LoVo (cell line): Measurements from ENCODE around the gene INPP5A.
A peak's percentile ranks its signal among the peaks of the same experiment; 100 is the strongest.
"Not testable (repeated sequence)": the region's sequence is repeated elsewhere in the genome, so short reads cannot be mapped to it uniquely, and the experiment has no call there.

Source experiments
- DNase-seq: peaks from one replicate; pipeline ENCODE4 v3.0.0-alpha.2; 2016; ENCODE audit warnings: low spot score

INPP5A gene

DNA sequence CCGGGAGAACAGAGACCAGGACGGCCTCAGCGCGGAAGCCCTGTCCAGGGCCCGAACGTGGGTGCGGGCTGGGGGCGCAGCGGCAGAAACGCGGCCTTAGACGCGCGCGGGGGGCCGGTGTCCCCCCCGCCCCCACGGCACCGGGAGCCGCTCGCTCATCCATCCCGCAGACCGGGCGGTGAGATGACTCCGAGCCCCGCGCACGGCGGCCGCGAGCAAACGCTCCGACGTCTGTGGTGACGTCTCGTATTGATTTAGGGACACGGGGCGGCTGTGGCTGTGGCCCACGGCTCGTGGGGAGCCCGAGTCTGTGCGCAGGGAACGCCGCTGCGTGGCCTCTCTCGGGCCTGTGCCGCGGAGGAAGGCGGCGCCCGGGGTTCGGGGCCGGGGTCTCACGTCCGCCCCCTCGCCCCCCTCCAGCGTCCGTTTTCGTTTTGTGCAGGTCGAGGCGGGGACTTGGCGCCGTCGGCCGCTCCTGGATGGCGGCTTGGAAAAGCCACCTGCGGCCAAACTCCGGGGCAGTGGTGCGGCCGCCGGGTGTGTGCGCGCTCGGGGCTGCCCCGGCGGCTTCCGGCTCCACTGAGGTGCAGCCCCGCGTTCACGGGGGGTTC is 249.4 kb downstream of the INPP5A start:
- DNase-seq, result no peak

- DNase-seq, result no peak
These were observed 250.1 kb downstream of the INPP5A start for GRCh38 chr10:132787495-132788179.

GRCh38 chr10:132788180-132788830 is 250.7 kb downstream of the INPP5A start:
- DNase-seq, result no peak

DNA sequence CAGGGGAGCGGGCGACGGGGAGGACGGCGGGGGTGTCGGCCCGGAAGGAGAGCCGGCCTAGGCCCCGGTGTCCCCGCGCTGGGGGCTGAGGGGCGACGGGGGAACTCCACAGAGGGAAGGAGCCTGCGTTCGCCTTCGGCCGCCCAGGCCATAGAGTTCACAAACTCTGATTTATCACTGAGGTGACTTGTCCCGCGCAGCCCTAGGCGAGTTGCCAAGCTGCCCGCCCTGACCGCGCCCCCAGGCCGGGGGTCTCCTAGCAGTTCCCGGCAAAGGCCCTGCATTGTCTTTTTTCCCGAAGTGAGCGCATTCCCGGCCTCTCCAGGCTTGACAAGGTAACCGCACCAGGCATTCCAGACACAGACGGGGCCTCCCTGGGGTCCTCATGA is 251.2 kb downstream of the INPP5A start:
- no peak for DNase-seq

- DNase-seq, result no peak
These were observed 252.1 kb downstream of the INPP5A start for GRCh38 chr10:132789659-132790148.

DNA sequence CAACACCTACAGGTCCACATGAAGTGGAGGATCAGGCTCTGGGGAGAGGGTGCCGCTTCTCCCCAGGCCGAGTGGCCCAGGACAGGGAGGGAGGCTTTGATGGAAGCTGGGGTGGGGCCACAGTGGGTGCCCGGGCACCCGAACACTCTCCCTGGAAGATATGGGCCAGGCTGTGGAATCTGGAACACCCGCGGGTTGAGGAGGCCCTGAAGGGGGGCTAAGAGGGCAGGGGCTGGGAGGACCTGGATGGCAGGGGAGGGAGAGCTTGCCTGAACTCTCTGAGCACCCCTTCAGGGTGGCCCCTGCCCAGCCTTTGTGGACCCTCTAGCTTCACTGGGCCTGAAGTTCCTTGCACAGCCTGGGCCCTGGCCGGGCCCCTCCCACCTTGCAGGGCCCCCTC is 252.9 kb downstream of the INPP5A start:
- DNase-seq, result no peak

DNA sequence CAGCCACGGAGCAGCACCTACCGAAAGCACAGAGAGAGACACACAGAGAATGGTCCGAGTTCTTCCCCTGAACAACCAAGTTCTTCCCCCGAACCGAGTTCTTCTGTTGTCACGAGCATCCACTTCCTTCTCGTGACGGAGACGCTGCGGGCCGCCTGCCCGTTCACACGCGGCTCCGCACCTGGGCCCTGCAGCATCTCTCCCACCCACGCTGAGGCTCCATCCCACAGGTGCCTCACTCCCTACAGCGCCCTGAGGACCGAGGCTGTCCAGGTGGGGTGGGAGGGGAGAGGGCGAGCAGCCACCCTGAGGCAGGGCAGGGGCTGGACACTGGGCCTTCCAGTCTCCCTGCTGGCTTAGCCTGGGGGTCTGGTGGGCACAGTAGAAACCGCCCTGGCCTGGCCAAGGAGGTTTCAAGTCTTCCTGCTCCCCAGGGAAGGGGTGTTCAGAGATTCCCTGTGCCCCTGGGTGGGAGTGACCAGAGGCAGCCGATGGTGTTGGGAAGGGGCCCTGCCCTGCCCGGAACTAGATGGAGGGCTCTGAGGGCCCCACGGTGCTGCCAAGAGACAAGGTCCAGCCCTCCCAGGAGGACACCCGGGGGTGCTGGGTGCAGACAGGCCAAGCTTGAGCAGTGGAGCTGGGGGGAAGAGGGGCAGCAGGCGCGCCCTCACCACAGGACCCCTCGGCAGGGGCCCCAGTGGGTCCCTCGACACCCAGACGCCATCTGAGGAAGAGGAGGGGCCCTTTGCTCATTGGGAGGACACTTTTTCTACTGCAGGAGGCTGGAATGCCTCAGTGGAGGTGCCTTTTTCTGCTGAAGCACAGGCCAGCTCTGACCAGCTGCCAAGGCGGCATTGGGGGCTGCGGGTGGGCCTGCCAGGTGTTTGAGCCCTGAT is 253.6 kb downstream of the INPP5A start:
- no peak for DNase-seq

GRCh38 chr10:132792099-132792498 is 254.5 kb downstream of the INPP5A start:
- DNase-seq, result not testable (repeated sequence)

DNA sequence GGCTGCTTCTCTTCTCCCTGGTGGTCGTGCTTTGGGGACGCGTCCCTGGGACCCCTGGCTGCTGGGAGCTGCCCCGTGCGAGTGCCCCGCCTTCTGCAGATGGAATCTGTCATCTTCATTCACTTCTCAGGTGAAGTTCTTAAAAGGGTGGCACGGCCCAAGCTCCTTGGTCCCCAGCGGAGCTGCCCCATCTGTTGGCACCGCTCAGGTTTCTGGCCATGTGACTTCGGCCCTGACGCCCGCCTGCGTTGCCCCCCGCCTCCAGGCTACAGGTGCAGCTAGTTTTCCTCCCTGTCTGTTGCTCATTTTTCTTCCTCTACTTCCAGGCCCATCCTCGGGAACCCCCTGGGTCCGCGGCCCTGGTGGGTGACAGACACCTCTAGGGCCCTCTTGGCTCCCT is 255.2 kb downstream of the INPP5A start:
- no peak for DNase-seq

DNA sequence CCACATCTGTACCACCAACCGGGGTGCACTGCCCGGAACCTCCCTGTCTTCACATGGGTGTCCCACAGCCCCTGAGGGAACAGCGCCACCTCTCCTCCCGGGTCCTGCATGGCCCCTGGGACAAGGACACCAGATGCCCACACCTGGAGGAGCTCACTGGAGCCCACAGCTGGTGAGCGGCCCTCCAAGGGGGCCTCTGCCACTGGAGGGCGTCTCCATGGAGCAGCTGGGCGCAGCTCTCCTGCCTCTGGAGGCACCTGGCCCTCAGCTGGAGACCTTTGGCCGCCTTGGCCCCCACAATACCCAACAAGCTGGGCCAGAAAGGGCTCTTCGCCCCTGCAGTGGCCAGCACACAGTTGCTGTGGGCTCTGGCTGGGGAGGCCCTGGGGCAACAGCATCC is 255.6 kb downstream of the INPP5A start:
- DNase-seq, result no peak

- peak; percentile 0 for DNase-seq
These were observed 256.6 kb downstream of the INPP5A start for GRCh38 chr10:132793871-132794849.

DNA sequence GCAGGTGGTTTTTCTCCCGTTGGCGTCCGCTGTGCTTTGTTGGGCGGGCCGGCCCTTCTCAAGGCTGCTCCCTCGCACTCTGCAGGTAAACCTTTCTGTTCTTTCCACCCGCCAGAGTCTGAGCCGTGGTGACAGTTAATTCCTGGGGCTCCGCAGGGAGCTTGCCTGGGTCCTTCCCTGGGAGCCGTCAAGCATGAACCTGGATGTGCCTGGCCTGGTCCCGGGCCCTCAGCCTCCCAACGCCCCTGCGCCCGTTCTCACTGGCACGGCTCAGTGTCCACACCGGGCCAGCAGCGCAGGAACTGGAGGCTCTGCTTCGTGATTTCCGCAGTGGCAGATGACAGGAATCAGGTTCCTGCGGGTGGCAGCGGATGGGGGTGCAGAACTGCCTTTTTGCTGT is 259.3 kb downstream of the INPP5A start:
- no peak for DNase-seq

- not testable (repeated sequence) for DNase-seq
These were observed 260.4 kb downstream of the INPP5A start for GRCh38 chr10:132797986-132798385.

DNA sequence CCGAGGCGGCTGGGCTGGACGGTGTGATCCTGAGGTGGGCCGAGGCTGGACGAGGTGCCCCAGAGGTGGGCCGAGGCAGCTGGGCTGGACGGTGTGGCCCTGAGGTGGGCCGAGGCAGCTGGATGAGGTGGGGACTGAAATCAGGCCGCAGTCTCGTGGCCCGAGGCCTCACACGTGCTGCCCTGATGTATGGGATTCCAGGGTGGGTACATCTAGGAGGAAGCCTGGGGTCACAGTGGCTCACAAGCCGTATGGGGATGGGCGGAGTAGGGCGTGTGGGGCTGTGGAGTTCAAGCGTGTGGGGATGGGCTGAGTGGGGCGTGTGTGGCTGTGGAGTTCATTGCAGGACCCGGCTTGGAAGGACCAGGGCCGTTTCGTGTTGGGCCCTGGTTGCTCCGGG is 260.8 kb downstream of the INPP5A start:
- no peak for DNase-seq

DNA sequence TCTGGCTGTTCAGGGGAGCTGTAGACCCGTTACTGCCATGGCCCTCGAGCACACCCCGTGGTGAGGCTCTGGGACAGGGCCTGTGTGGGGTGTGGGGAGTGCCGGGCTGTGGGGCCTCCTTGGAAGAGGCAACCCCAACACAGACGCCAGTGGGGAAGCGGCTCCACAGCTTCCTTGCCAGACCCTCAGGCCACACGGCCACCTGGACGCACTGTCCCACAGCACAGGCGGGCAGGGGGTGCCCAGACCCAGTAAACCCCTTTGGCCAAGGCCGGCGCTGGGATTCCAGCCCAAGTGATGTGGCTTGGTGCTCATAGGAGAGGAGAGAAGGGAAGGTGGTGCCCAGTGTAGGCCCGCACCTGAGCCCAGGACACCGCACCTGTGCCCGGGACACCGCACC is 261.3 kb downstream of the INPP5A start:
- DNase-seq, result no peak

- no peak for DNase-seq
These were observed 262.3 kb downstream of the INPP5A start for GRCh38 chr10:132799865-132800264.

GRCh38 chr10:132802048-132802447 is 264.5 kb downstream of the INPP5A start:
- no peak for DNase-seq

DNA sequence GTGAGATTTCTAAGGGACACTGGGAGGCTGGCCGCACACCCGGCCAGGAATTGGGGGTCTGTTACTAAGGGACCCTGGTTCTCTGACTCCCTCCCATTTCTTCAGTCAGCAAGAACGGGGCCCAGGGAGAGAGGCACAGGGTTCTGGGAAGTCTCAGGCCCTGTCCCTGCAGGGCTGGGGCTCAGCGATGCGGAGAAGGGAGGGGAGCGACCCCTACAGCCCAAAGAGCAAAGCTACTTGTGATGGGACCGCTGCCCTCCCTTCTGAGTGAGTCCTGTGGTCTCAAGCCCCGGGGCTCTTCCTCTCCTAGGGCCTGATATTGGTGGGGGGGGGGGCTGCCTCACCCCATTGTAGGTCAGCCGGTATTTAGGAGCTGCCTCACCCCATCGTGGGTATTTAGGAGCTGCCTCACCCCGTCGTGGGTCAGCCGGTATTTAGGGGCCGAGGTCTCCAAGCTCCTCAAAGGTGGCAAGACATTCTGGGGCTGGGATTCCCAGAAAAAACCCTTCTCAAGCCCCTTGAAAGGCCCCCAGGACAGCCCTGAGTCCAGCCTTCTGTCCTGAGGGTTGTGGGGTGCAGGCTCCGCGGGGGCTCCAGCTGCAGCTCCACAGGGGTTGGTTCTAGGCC is 265.2 kb downstream of the INPP5A start:
- no peak for DNase-seq

DNA sequence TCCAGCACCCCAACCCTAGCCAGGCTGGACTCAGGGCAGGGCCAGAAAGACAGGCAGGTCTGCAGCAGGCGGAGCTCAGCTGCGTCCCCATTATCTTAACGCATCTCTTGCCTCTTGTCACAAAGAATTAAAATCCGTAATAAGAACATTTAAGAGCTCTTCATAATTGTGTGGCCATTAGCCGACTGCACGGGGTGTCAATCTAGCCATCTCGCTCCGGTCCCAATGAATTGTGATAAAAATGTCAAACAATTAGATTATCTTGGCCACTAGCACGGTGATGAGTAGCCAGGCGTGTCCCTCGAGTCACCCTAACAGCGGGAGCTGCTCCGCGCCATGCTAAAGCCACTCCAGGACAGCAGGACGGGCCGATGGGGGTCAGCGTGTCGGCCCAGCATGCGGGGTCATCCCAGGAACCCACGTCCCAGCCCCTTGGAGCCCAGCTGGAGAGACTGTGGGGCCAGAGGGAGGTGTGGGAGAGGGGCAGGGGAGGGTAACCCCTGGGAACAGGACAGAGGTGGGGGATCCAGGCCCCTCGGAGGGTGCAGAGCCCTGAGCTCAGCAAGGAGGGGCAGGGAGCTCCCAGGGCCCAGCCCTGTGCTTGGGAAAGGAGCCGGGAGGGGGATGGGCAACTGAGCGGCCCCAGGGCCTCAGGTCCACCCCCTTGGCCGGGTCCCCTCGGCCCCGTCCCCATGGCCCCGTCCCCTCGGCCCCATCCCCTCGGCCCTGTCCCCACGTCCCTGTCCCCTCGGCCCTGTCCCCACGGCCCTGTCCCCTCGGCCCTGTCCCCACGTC is 266.0 kb downstream of the INPP5A start:
- DNase-seq, result no peak

DNA sequence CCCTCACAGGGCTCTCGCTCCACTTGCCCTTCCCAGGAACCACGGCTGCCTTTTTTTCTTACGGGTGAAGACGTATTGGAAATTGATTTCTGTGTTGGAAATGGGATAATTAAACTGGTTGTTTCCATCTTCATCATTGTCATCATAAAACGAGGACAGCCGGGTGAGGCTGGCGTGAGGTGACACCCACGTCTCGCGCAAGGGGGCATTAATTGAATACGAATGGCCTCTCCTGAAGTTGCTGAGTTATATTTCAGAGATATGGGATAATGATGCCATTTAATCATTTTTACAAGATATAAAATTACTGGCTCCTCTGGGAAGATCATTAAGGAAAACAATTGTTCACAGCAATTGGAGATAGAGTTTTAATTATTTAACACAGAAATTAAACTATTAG is 266.7 kb downstream of the INPP5A start:
- DNase-seq, result no peak
